ENCODE data around the gene CEP128.

The CEP128 gene

GRCh38 chr14:80605536-80605935, 336.0 kb downstream of the CEP128 start:
- TF ChIP-seq CTCF (conservative IDR thresholded peaks at IDR 0.05; ENCODE audit: low read depth, low read length): no peak
- no peak overlapping the region for H3K4me3 ChIP-seq (ENCODE audit: low read depth, low read length)
- DNase-seq (ENCODE audit: low read depth): peak; percentile 38

GRCh38 chr14:80602946-80603345, 338.6 kb downstream of the CEP128 start:
- TF ChIP-seq CTCF (conservative IDR thresholded peaks at IDR 0.05; ENCODE audit: low read depth, low read length): no peak
- DNase-seq (ENCODE audit: low read depth): no peak
- no peak overlapping the region for H3K4me3 ChIP-seq (ENCODE audit: low read depth, low read length)

DNA sequence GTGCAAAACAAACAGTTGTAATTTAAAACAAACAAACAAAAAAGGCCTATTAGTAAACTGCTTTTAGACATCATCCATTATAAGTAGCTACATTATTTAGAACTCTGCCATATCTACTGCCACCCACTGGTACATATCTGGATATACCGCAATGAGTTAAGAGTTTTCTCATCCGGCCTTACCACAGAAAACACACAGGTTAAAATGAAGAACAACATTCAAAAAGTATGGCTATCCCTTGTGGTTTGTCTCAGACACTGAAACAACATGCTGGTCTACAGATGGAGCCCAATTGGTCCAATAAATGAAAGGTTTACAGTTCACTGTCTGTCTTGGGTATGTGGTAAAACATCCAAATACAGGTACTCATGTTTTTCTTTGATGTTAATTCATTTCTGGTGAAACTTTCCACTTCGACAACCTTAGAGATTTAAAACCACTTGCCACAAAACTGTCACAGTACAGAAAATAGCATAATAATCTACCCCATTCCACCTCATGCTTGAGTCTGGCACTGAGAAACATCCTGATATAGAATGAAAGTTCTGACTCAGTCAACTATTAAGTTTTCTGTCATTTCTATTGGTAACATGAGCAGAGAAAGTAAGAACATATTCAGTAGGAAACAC, 354.3 kb downstream of the CEP128 start:
- peak; percentile 84 for DNase-seq (ENCODE audit: low read depth)
- peak; percentile 69 for TF ChIP-seq CTCF (conservative IDR thresholded peaks at IDR 0.05; ENCODE audit: low read depth, low read length)
- no peak overlapping the region for H3K4me3 ChIP-seq (ENCODE audit: low read depth, low read length)

- DNase-seq (ENCODE audit: low read depth): no peak
- TF ChIP-seq CTCF (conservative IDR thresholded peaks at IDR 0.05; ENCODE audit: low read depth, low read length): no peak
These were observed 355.4 kb downstream of the CEP128 start for GRCh38 chr14:80586131-80586530.

GRCh38 chr14:80585506-80585835, 356.1 kb downstream of the CEP128 start:
- peak; percentile 41 for DNase-seq (ENCODE audit: low read depth)
- no peak overlapping the region for H3K4me3 ChIP-seq (ENCODE audit: low read depth, low read length)
- TF ChIP-seq CTCF (conservative IDR thresholded peaks at IDR 0.05; ENCODE audit: low read depth, low read length): no peak

More at GRCh38 chr14:80586131-80586530, 355.4 kb downstream of the CEP128 start:
- no peak overlapping the region for H3K4me3 ChIP-seq (ENCODE audit: low read depth, low read length)

DNA sequence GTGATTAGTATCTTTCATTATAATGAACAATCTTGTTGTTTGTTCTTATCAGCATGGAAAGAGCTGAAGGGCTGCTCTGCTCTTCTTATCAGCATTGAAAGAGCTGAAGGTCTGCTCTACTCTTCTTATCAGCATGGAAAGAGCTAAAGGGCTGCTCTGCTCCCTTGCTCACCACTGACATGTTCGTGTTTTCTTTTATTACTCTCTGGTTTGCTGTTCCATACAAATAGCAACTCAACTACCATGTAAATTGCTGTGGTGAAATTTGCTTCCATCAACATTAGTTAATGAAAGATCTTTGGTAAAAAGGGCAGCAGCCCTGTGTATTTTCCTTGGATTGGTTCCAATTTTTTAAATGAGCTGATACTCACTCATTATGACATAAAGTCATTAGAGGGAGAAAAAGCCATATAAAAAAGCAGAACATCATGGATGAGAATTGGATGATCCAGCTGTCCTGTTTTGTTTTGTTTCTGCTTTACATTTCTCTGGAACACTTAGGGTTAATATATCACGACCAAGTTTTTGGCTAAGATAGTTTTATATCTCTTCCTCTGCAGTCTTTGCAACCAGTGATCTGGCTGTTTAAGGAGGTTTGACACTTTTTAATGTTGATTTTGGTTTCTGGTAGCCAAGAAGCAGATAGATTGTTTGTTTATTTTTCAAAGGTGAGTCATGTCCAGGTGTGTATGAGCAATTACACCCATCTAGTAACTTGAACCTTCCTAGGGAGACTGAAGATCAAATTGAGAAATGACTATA, 356.6 kb downstream of the CEP128 start:
- no peak for TF ChIP-seq CTCF (conservative IDR thresholded peaks at IDR 0.05; ENCODE audit: low read depth, low read length)
- DNase-seq (ENCODE audit: low read depth): no peak
- H3K4me3 ChIP-seq (ENCODE audit: low read depth, low read length): no peak overlapping the region

- no peak for DNase-seq (ENCODE audit: low read depth)
- no peak for TF ChIP-seq CTCF (conservative IDR thresholded peaks at IDR 0.05; ENCODE audit: low read depth, low read length)
- no peak overlapping the region for H3K4me3 ChIP-seq (ENCODE audit: low read depth, low read length)
These were observed 363.9 kb downstream of the CEP128 start for GRCh38 chr14:80577599-80577998.
